IgD-negative memory B cell (primary cell): ENCODE results near the gene SMARCAL1. TPM values are rescaled to one million over a fixed set of nuclear protein-coding genes. Genes with fewer than 3 reads are reported as not detected.
A peak's percentile ranks its signal among the peaks of the same experiment; 100 is the strongest.

Experiments used
- H3K27ac Mint-ChIP-seq, 3 donors: one replicate each; pipeline ENCODE4 v1.8.0; 2020 to 2022; ENCODE audit warnings: mild to moderate bottlenecking in 3 of 3, mixed read lengths in 3 of 3, moderate library complexity in 1 of 3
- H3K27me3 Mint-ChIP-seq: one replicate; pipeline ENCODE4 v1.8.0; 2021; ENCODE audit warnings: mixed read lengths
- H3K36me3 Mint-ChIP-seq: one replicate; pipeline ENCODE4 v1.8.0; 2020; ENCODE audit warnings: mild to moderate bottlenecking, mixed read lengths
- H3K4me1 Mint-ChIP-seq, 3 donors: one replicate each; pipeline ENCODE4 v1.8.0; 2020 to 2022; ENCODE audit warnings: mixed read lengths in 3 of 3, mild to moderate bottlenecking in 1 of 3
- H3K4me3 Mint-ChIP-seq, 4 donors: one replicate each; pipeline ENCODE4 v1.8.0; 2020 to 2022; ENCODE audit warnings: mild to moderate bottlenecking in 4 of 4, mixed read lengths in 4 of 4, moderate library complexity in 3 of 4
- H3K9me3 Mint-ChIP-seq, 3 donors: one replicate each; pipeline ENCODE4 v1.8.0; 2020 to 2021; ENCODE audit warnings: mixed read lengths in 3 of 3, mild to moderate bottlenecking in 1 of 3
- polyA plus RNA-seq: library from polyadenylated mRNA; unstranded; fragments of 300-500 nt; fragmentation: Illumina TruSeq; gene quantifications from one replicate; pipeline ENCODE4 v1.2.3, GENCODE V29; 2021

The SMARCAL1 gene
- polyA plus RNA-seq, 1 donor from 2014 or later = 27.9 TPM

- H3K9me3 Mint-ChIP-seq = no peaks in the 10 kb centered on the region
- no peak overlapping the region for H3K27ac Mint-ChIP-seq
- peaks cover 8% of the 10 kb centered on the region for H3K27me3 Mint-ChIP-seq
- H3K4me1 Mint-ChIP-seq = peaks cover 2 to 14% (median 9%) of the 10 kb centered on the region in 3 donors
- H3K4me3 Mint-ChIP-seq = peak overlapping the region in 1 of 4 donors; percentile 16
- no peaks in the 10 kb centered on the region for H3K36me3 Mint-ChIP-seq
These were observed 3.6 kb upstream of the SMARCAL1 start for GRCh38 chr2:216408426-216409290.

DNA sequence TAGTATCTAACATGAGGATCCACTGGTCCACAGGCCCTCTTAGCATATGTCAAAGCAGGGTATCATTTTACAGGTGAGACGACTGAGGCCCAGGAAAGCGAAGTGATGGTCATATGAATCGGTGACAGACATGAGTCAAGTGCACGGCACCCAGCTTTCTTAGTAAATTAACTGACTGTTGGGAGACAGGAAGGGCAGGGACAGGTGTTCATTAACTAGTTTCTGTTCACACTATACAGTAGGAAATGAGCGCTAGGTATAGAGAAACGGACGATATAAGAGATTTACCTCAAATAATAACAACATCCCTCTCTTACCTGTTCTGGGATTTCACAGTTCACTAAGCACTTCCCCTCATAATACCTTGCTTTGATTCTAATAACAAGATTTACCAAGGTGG is 1.7 kb upstream of the SMARCAL1 start:
- no peak overlapping the region for H3K27ac Mint-ChIP-seq
- peaks cover 6% of the 10 kb centered on the region for H3K27me3 Mint-ChIP-seq
- peaks cover 2 to 14% (median 9%) of the 10 kb centered on the region in 3 donors for H3K4me1 Mint-ChIP-seq
- H3K9me3 Mint-ChIP-seq = no peaks in the 10 kb centered on the region
- H3K36me3 Mint-ChIP-seq = no peaks in the 10 kb centered on the region
- H3K4me3 Mint-ChIP-seq = peak overlapping the region in 1 of 4 donors; percentile 13

DNA sequence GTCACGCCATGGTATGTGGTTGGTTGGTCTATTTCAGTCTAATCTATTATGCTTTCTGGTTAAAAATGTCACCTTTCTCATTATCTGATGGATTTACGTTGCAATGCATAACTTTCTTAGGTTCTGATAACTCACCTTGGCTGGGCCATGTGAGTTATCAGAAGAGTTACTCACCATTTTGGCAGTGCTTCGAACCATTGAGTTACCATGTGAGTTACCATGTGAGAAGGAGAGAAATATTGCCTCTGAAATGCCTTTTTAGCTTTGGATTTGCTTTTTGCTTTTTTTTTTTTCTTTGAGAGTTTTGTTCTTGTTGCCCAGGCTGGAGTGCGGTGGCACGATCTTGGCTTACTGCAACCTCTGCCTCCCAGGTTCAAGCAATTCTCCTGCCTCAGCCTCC is 1.6 kb downstream of the SMARCAL1 start:
- Mint-ChIP-seq H3K27ac (peak overlapping the region in 1 of 3 donors; percentile 3), H3K4me3 (peak overlapping the region in 3 of 4 donors; percentile 34 to 92 (median 79)), H3K36me3 (no peaks in the 10 kb centered on the region), H3K4me1 (peaks cover 16 to 26% (median 18%) of the 10 kb centered on the region in 3 donors), H3K27me3 (no peaks in the 10 kb centered on the region), H3K9me3 (no peaks in the 10 kb centered on the region)

DNA sequence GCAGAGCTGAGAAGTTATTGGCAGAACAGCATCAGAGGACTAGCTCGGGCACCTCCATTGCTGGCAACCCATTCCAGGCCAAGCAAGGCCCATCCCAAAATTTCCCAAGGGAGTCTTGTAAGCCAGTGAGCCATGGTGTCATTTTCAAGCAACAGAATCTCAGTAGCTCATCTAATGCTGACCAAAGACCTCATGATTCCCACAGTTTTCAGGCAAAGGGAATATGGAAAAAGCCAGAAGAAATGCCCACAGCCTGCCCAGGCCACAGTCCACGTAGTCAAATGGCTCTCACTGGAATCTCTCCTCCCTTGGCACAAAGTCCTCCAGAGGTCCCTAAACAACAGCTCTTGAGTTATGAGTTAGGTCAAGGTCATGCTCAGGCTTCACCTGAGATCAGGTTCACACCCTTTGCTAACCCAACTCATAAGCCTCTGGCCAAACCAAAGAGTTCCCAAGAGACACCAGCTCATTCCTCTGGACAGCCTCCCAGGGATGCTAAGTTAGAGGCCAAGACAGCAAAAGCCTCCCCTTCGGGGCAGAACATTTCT is 2.6 kb downstream of the SMARCAL1 start:
- H3K4me1 Mint-ChIP-seq = peaks cover 16 to 26% (median 19%) of the 10 kb centered on the region in 3 donors
- no peaks in the 10 kb centered on the region for H3K9me3 Mint-ChIP-seq
- no peaks in the 10 kb centered on the region for H3K27me3 Mint-ChIP-seq
- no peak overlapping the region for H3K27ac Mint-ChIP-seq
- peak overlapping the region in 1 of 4 donors; percentile 42 for H3K4me3 Mint-ChIP-seq
- H3K36me3 Mint-ChIP-seq = peaks cover 2% of the 10 kb centered on the region

DNA sequence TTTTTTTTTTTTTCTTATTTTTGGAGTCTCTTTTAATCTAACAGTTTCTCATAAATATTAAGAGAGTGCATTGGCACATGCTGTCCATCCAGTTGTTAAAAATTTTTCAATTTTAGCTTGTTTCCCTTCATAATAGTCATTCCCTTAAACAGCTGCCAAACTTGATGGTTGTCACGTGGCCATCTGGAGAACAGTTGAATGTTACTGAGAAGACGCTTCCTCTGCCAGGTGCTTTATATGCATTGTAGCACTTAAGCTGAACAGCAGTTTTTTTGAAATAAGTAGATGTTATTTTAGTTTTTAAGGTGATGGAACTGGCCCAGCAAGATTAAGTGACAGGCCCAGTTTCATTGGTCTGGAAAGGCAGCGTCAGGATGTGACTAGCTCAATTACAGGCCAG is 3.3 kb downstream of the SMARCAL1 start:
- peak overlapping the region in 1 of 4 donors; percentile 25 for H3K4me3 Mint-ChIP-seq
- H3K36me3 Mint-ChIP-seq = peaks cover 2% of the 10 kb centered on the region
- no peaks in the 10 kb centered on the region for H3K9me3 Mint-ChIP-seq
- H3K27me3 Mint-ChIP-seq = no peaks in the 10 kb centered on the region
- H3K4me1 Mint-ChIP-seq = peaks cover 20 to 26% (median 21%) of the 10 kb centered on the region in 3 donors
- H3K27ac Mint-ChIP-seq = no peak overlapping the region

DNA sequence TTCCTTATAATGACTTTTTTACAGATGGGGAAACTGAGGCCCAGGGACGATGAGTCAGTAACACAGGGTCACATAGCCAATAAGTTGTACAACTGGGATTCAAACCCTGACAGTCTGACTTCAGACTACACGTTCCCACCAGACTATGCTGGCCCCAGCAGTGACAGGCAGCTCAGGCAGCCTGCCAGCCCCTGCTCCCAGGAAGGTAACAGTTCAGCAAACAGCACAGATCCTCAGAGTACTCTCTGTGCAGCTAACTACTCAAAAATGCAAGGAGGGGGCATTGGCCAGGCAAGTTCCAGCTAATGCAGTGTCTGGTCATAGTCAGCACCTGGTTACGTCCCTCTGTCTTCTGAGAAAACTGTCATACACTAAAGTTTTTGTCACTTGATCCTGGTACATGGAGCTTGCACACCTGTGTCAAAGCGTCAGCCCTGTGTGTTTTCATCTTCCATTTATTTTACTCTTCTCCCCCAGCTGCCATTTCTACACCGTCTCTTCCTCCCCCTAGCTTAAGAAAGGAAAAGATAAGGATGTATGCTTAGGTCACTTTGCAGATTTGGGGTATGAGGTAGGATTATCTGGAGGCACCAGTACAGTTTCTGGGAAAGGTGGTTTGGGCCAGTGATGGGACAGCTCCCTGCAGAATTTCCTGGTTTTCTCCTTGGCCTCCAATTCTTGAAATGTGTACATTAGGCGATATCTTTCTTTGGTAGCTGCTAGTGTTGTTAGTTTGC is 4.5 kb downstream of the SMARCAL1 start:
- H3K4me1 Mint-ChIP-seq = peaks cover 17 to 21% (median 21%) of the 10 kb centered on the region in 3 donors
- H3K36me3 Mint-ChIP-seq = peaks cover 2% of the 10 kb centered on the region
- no peaks in the 10 kb centered on the region for H3K9me3 Mint-ChIP-seq
- H3K27me3 Mint-ChIP-seq = no peaks in the 10 kb centered on the region
- H3K27ac Mint-ChIP-seq = peak overlapping the region in 1 of 3 donors; percentile 86
- no peak overlapping the region for H3K4me3 Mint-ChIP-seq

DNA sequence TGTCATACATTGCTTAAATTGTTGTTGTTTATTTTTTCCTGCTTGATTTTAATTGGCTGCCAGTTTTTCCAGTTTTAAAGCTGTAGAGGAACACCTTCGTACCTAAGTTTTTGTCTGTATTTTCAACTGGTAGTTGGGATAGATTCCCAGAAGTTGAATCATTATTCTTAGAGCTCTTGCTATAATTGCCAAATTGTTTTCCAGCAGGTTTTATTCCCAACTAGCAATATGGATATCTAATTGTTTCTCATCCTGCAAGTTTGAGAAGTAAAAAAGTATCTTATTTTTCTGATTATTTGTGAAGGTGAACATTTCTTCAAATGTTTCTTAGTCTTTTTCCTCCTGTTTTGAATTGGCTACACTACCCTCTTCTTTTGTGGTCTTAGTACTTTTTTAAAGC is 6.7 kb downstream of the SMARCAL1 start:
- Mint-ChIP-seq H3K4me3 (no peak overlapping the region), H3K27ac (peak overlapping the region in 1 of 3 donors; percentile 62), H3K27me3 (no peaks in the 10 kb centered on the region), H3K36me3 (peaks cover 16% of the 10 kb centered on the region), H3K9me3 (no peaks in the 10 kb centered on the region), H3K4me1 (peaks cover 12 to 18% (median 15%) of the 10 kb centered on the region in 3 donors)

DNA sequence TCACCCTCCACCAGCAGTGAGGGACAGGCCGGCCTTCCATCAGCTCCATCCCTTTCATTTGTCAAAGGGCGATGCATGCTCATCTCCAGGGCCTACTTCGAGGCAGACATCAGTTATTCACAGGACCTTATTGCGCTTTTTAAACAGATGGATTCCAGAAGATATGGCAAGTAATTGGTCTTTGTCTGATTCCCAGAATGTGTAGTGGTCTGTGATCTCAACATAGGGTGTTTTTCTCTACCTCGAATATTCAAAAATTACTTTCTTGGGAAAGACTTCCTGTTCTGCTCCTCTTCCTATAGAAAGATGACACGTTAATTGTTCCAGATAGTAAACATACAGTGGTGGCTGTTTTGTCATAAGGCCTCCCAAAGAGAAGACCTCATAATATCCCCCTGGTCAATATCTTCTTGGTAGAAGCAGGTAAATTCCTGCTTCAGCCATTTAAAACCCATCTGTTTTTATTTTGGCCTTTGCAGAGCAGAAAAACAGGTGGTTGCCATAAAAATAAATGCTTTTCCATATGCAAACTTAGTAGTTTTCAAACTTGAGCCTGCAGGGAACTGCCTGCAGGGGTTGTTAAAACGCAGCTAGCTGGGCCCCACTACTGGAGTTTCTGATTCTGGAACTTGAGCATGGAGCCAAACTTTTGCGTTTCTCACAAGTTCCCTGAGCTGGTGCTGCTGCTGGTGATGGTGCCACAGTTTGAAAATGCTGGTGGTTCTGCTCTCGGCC is 8.2 kb downstream of the SMARCAL1 start:
- Mint-ChIP-seq H3K4me1 (peaks cover 12 to 18% (median 15%) of the 10 kb centered on the region in 3 donors), H3K9me3 (peaks cover 0 to 6% (median 3%) of the 10 kb centered on the region in 3 donors), H3K36me3 (peaks cover 28% of the 10 kb centered on the region), H3K27me3 (no peaks in the 10 kb centered on the region), H3K4me3 (no peak overlapping the region), H3K27ac (no peak overlapping the region)

GRCh38 chr2:216423071-216423470 is 10.8 kb downstream of the SMARCAL1 start:
- no peaks in the 10 kb centered on the region for H3K27me3 Mint-ChIP-seq
- peak overlapping the region in 1 of 3 donors; percentile 53 for H3K27ac Mint-ChIP-seq
- H3K36me3 Mint-ChIP-seq = peaks cover 29% of the 10 kb centered on the region
- peaks cover 0 to 6% (median 3%) of the 10 kb centered on the region in 3 donors for H3K9me3 Mint-ChIP-seq
- peak overlapping the region in 1 of 4 donors; percentile 27 for H3K4me3 Mint-ChIP-seq
- H3K4me1 Mint-ChIP-seq = peaks cover 3 to 4% (median 4%) of the 10 kb centered on the region in 3 donors

DNA sequence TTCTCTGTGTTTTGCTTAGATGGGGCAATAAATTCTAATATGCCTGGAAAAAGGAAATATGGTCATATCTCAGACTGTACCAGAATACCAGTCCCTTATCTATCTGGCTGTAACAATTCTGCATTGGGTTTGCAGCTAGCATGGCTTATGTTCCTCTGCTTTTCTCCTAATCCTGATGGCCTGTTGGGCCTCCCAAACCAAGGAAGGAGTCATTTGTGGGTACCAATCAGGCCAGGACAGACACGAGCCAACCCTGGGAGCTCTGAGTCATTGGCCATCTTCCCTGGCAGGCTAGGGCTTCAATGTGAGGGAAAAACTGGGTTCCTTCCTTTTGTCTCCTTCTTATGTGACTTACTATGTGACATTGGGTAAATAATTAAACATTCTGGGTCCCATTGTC is 12.0 kb downstream of the SMARCAL1 start:
- Mint-ChIP-seq H3K27ac (no peak overlapping the region), H3K4me3 (no peak overlapping the region)

DNA sequence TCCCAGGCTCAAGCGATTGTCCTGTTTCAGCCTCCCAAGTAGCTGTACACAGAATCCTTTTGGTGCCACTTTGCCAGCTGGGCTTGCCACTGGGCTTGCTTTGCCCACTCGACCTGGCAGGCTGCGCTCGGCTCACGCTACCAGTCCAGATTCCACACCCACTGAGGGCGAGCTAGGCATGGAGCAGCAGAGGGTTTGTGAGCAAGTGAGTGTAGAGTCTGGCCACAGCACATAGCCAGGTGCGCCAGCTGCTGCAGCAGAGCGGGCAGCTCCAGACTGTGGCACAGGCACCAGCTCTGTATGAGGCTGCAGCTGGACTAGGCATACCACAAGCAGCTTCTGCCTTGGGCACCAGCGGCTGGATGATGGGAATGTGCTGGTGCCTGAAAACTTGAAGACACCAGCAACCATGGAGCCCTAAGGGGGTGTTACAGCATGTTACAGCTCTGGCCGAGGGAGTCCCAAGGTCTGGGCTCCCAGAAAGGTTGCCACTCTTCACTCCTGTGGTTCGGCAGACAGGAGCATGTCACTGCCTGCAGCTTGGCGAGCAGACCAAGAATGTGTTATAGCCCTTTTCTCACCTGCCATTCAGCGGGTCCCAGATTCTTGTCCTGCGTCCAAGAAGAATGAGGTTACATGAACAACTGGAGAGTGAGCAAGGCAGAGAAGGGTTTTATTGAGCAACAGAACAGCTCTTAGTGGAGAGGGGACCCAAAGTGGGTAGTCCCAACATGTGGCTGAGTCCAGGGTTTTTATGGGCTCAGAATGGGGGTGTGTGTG is 12.9 kb downstream of the SMARCAL1 start:
- Mint-ChIP-seq H3K9me3 (peaks cover 0 to 6% (median 3%) of the 10 kb centered on the region in 3 donors), H3K4me1 (peaks cover 0 to 2% (median 2%) of the 10 kb centered on the region in 3 donors), H3K4me3 (no peak overlapping the region), H3K27ac (peak overlapping the region in 1 of 3 donors; percentile 71), H3K36me3 (peaks cover 27% of the 10 kb centered on the region), H3K27me3 (no peaks in the 10 kb centered on the region)

More for the DNA sequence above, 12.0 kb downstream of the SMARCAL1 start:
- H3K4me1 Mint-ChIP-seq = peaks cover 1 to 4% (median 3%) of the 10 kb centered on the region in 3 donors
- H3K9me3 Mint-ChIP-seq = peaks cover 0 to 6% (median 3%) of the 10 kb centered on the region in 3 donors
- H3K27me3 Mint-ChIP-seq = no peaks in the 10 kb centered on the region
- peaks cover 28% of the 10 kb centered on the region for H3K36me3 Mint-ChIP-seq

GRCh38 chr2:216426166-216426777 is 14.0 kb downstream of the SMARCAL1 start:
- Mint-ChIP-seq H3K27me3 (no peaks in the 10 kb centered on the region), H3K36me3 (peaks cover 27% of the 10 kb centered on the region), H3K9me3 (peaks cover 0 to 6% (median 3%) of the 10 kb centered on the region in 3 donors), H3K4me3 (no peak overlapping the region), H3K27ac (no peak overlapping the region), H3K4me1 (peaks cover 0 to 2% (median 0%) of the 10 kb centered on the region in 3 donors)

DNA sequence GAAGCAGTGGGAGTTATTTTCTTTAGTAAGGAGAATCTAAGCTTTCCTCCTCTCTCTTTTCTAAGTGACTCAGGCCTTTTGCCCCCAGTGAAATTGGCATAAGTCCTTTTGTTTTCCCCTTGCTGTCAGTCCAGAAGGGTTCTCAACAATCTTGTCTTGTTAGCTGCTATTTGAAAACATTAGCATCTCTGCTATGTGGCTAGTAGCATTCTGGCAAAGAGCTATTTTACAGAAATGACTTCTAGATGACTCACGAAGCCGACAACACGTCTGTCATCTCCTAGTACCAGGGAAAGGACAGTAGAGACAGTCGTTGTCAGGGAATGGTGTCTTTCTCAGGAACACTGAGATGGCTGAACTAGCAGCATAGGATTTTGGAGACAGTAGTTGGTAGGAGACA is 14.7 kb downstream of the SMARCAL1 start:
- Mint-ChIP-seq H3K4me1 (peaks cover 0 to 2% (median 0%) of the 10 kb centered on the region in 3 donors), H3K27me3 (no peaks in the 10 kb centered on the region), H3K27ac (no peak overlapping the region), H3K9me3 (peaks cover 0 to 6% (median 3%) of the 10 kb centered on the region in 3 donors), H3K36me3 (peaks cover 30% of the 10 kb centered on the region), H3K4me3 (no peak overlapping the region)
